Gastrocnemius medialis (tissue), 4 donors: ENCODE data around the gene NGB. TPM values are rescaled to one million over a fixed set of nuclear protein-coding genes. Genes with fewer than 3 reads are reported as not detected.

Experiments used
- ATAC-seq, 2 donors: fragments of 150-250 bp; one replicate each; pipeline ENCODE4 v1.9.1; 2016
- DNase-seq, 2 donors: peaks; one replicate each; pipeline ENCODE4 v3.0.0-alpha.2; 2019
- H3K27ac ChIP-seq, 4 donors: fragments of 200-600 bp; sonication (generic); 1 replicate in 1 of 4; 2 replicates in 3 of 4; pipeline ENCODE4 v1.5.1; 2016 to 2018; ENCODE audit warnings: mild to moderate bottlenecking in 2 of 4, moderate library complexity in 1 of 4
- H3K27me3 ChIP-seq, 3 donors: fragments of 200-600 bp; sonication (generic) in 2 of 3; 1 replicate in 1 of 3; 2 replicates in 2 of 3; pipeline versions ENCODE4 v1.5.1 to v1.6.0; 2016 to 2019; ENCODE audit warnings: mild to moderate bottlenecking in 1 of 3, moderate library complexity in 1 of 3
- H3K36me3 ChIP-seq, 2 donors: fragments of 200-600 bp; sonication (generic) in 1 of 2; one replicate each; pipeline ENCODE4 v1.5.1; 2017 to 2018
- H3K4me1 ChIP-seq, 2 donors: fragments of 200-600 bp; sonication (generic) in 1 of 2; one replicate each; pipeline ENCODE4 v1.5.1; 2016 to 2017; ENCODE audit warnings: mild to moderate bottlenecking in 2 of 2
- H3K4me3 ChIP-seq, 4 donors: fragments of 200-600 bp; sonication (generic) in 3 of 4; 1 replicate in 1 of 4; 2 replicates in 3 of 4; pipeline ENCODE4 v1.5.1; 2016 to 2019; ENCODE audit warnings: mild to moderate bottlenecking in 2 of 4
- H3K9me3 ChIP-seq, 3 donors: fragments of 200-600 bp; sonication (generic) in 2 of 3; 1 replicate in 1 of 3; 2 replicates in 2 of 3; pipeline ENCODE4 v1.5.1; 2016 to 2019
- POLR2A ChIP-seq, 2 donors: fragments of 450-650 bp; IDR thresholded peaks; one replicate each; pipeline ENCODE4 v1.6.1; 2017; ENCODE audit warnings: antibody characterized with exemption in 2 of 2, mild to moderate bottlenecking in 2 of 2, moderate library complexity in 2 of 2
- in situ Hi-C, 4 donors: fragments of 200-750 bp; cut with MboI; loops; one replicate each; pipeline versions ENCODE4 v1.15.0 to v1.8.0; 2017; ENCODE audit warnings: low sequenced_read_pairs in 4 of 4
- intact Hi-C: fragments of 100-400 bp; cut with DNase I; formaldehyde crosslinking; loops from one replicate; pipeline ENCODE4 v1.15.1; 2023; ENCODE audit warnings: low total_unique reads
- total RNA-seq, 4 donors: library from RNA; depleted of rRNA; stranded (reverse); fragments of >200 nt; gene quantifications; one replicate each; pipeline versions ENCODE4 v1.1.0 to v1.2.3, GENCODE V29; 2016
- TF ChIP-seq, protein P1 (sequence below), 5 experiments: fragments of 450-650 bp in 3 of 5; fragments of 200-600 bp in 2 of 5; sonication (generic) in 2 of 5; IDR thresholded peaks in 4 of 5; conservative IDR thresholded peaks in 1 of 5; 1 replicate in 4 of 5; 2 replicates in 1 of 5; pipeline ENCODE4 v1.5.1; 2016 to 2019; ENCODE audit warnings: antibody characterized with exemption in 5 of 5, mild to moderate bottlenecking in 3 of 5, moderate library complexity in 3 of 5

NGB gene
- total RNA-seq, 4 donors from 2014 or later: not detected

DNA sequence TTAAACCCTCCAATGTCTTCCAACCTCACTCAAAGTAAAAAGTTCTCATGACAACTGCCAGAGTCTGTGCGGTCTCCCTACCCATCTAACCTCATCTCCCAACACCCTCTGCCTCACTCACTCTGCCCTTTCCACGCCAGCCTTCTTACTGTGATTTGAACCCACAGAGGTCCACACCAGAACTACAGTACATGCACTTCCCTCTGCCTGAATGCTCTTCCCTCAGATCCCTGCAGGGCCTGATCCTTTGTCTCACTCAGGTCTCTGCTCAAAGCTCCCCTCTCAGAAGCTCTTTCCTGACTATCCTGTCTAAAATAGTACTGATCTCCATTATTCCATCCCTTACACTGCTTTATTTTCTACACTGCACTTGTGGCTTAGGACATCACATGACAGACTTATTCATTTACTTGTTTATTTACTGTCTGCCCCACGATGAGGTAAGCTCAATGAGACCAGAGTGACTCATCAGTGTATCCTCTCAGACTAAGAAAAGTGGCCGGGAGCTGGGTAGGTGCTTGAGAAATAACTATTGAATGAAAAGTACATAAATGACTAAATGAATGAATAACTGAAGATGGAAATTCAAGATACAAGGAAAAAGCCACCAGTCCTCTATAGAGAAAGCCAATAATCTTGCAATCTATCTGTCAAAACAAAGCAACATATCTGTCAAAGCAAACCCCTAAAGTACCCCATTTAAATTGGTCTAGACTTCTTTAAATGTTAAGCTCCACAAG is 32.6 kb upstream of the NGB start:
- peak in 1 of 2 donors; percentile 68 for TF ChIP-seq POLR2A (IDR thresholded peaks at IDR 0.05)
- TF ChIP-seq, protein P1, sequence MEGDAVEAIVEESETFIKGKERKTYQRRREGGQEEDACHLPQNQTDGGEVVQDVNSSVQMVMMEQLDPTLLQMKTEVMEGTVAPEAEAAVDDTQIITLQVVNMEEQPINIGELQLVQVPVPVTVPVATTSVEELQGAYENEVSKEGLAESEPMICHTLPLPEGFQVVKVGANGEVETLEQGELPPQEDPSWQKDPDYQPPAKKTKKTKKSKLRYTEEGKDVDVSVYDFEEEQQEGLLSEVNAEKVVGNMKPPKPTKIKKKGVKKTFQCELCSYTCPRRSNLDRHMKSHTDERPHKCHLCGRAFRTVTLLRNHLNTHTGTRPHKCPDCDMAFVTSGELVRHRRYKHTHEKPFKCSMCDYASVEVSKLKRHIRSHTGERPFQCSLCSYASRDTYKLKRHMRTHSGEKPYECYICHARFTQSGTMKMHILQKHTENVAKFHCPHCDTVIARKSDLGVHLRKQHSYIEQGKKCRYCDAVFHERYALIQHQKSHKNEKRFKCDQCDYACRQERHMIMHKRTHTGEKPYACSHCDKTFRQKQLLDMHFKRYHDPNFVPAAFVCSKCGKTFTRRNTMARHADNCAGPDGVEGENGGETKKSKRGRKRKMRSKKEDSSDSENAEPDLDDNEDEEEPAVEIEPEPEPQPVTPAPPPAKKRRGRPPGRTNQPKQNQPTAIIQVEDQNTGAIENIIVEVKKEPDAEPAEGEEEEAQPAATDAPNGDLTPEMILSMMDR (IDR thresholded peaks at IDR 0.05 in 4 of 5, conservative IDR thresholded peaks at IDR 0.05 in 1 of 5): no peak
- peak overlapping the region; percentile 89 to 97 (median 96) for H3K27ac ChIP-seq
- H3K4me3 ChIP-seq: no peak overlapping the region
- peaks cover 66 to 71% of the 10 kb centered on the region in 2 donors for H3K4me1 ChIP-seq
- intact Hi-C loops (loop anchor here (5.0 kb wide), 4 partner anchors 74 to 431 kb away; partner anchors contain the start of genes AHSA1, SAMD15, TMED8 and VIPAS39), in situ Hi-C loops (no loop called here)
- no peaks in the 10 kb centered on the region for H3K9me3 ChIP-seq
- H3K36me3 ChIP-seq: peaks cover 0 to 11% of the 10 kb centered on the region in 2 donors
- peak; percentile 96 for ATAC-seq
- DNase-seq: peak; percentile 69 to 70
- H3K27me3 ChIP-seq: no peaks in the 10 kb centered on the region

DNA sequence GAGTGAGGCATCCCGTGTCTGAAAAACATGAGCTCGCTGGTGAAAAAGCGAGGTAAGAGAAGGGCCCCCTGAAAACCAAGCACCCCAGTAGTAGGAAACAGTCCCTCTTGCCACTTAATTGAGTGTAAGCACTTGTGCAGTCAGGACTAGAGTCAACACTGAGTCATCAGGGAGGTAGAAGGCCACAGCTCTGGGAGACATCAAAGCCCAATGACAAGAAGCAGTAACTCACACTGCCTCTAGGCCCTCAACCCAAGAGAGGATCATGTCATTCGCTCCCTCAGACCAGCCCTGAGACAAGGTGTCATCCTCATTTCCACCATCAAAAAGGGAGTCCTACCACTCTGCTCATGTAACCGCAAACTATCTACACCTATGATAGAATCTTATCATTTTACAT is 31.9 kb upstream of the NGB start:
- H3K27ac ChIP-seq: peak overlapping the region; percentile 89 to 97 (median 96)
- H3K9me3 ChIP-seq: no peaks in the 10 kb centered on the region
- no peak for TF ChIP-seq POLR2A (IDR thresholded peaks at IDR 0.05)
- TF ChIP-seq, protein P1 (IDR thresholded peaks at IDR 0.05 in 4 of 5, conservative IDR thresholded peaks at IDR 0.05 in 1 of 5): no peak
- H3K4me1 ChIP-seq: peaks cover 64 to 70% of the 10 kb centered on the region in 2 donors
- no peak overlapping the region for H3K4me3 ChIP-seq
- intact Hi-C loops (loop anchor here (5.0 kb wide), 4 partner anchors 74 to 431 kb away; partner anchors contain the start of genes AHSA1, SAMD15, TMED8 and VIPAS39), in situ Hi-C loops (no loop called here)
- no peaks in the 10 kb centered on the region for H3K27me3 ChIP-seq
- peak; percentile 31 to 44 for ATAC-seq
- no peak for DNase-seq
- peaks cover 0 to 18% of the 10 kb centered on the region in 2 donors for H3K36me3 ChIP-seq

DNA sequence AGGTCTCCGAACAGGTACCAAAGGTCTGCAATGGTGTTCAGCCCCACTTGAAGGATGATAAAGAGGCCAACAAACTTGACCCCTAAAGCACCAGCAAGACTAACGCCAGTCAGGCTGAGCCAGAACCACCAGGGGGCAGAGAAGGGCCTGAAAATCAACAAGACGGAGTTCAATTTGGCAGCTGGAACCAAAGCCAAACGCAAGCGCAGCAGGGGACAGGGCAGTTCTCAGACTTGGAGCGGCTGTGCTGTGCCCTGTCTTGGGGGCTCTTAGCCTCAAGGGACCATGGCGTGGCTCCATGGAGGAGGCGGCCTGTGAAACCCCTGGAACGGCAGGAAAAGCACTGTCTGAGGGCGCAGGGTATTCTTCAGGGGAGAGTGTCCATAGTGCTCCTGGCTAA is 30.1 kb upstream of the NGB start:
- Histone ChIP-seq H3K27me3 (no peaks in the 10 kb centered on the region), H3K4me1 (peaks cover 46 to 52% of the 10 kb centered on the region in 2 donors), H3K27ac (peak overlapping the region; percentile 24 to 97 (median 96)), H3K36me3 (peaks cover 0 to 34% of the 10 kb centered on the region in 2 donors), H3K4me3 (peak overlapping the region in 1 of 4 donors; percentile 13), H3K9me3 (no peaks in the 10 kb centered on the region)
- DNase-seq (peak; percentile 82 to 87), ATAC-seq (peak; percentile 65 to 73)
- in situ Hi-C loops (no loop called here), intact Hi-C loops (loop anchor here (1.0 to 5.0 kb wide), 5 partner anchors 15 to 429 kb away; partner anchors contain the start of genes AHSA1, SAMD15, TMED8 and VIPAS39)
- TF ChIP-seq POLR2A (IDR thresholded peaks at IDR 0.05): no peak
- TF ChIP-seq, protein P1 (IDR thresholded peaks at IDR 0.05 in 4 of 5, conservative IDR thresholded peaks at IDR 0.05 in 1 of 5): peak; percentile 80 to 95 (median 86)

DNA sequence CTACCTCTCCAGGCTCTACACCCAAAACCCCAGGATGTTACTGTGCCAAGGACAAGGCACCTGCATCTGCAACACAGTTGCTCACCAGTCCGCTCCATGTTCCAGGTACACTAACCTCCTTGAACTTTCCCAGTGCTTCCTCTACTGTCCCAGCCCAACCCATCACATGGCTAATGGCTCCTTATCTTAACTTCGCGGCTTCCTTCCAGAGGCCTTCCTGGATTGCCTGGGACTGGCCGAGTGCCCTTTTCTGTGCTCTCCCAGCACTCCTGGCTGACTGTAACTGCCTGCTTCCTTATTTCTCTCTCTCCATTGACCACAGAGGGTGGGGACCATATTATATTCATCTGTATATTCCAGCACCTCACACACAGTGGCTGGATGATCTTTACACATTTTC is 28.8 kb upstream of the NGB start:
- no peak overlapping the region for H3K27ac ChIP-seq
- H3K27me3 ChIP-seq: no peaks in the 10 kb centered on the region
- H3K36me3 ChIP-seq: peaks cover 0 to 40% of the 10 kb centered on the region in 2 donors
- no peak for ATAC-seq
- intact Hi-C loops: loop anchor here (5.0 kb wide), 4 partner anchors 78 to 427 kb away; partner anchors contain the start of genes AHSA1, SAMD15, TMED8 and VIPAS39
- in situ Hi-C loops: loop anchor here in 1 of 4 donors (25.0 kb wide), 1 partner anchor 437 kb away; no protein-coding TSS in a partner anchor
- H3K4me1 ChIP-seq: peaks cover 33 to 38% of the 10 kb centered on the region in 2 donors
- TF ChIP-seq, protein P1 (IDR thresholded peaks at IDR 0.05 in 4 of 5, conservative IDR thresholded peaks at IDR 0.05 in 1 of 5): no peak
- no peak for TF ChIP-seq POLR2A (IDR thresholded peaks at IDR 0.05)
- H3K9me3 ChIP-seq: no peaks in the 10 kb centered on the region
- DNase-seq: no peak
- no peak overlapping the region for H3K4me3 ChIP-seq
